ENCODE results near the gene CPEB4. TPM values are rescaled to one million over a fixed set of nuclear protein-coding genes. Genes with fewer than 3 reads are reported as not detected.

The CPEB4 gene
- total and polyA plus RNA-seq, 9 of the 15 experiments (the other 6 are each of a cell fraction or from before 2014, with no cell fraction given), result 7.4 to 21.3 (median 12.4) TPM

DNA sequence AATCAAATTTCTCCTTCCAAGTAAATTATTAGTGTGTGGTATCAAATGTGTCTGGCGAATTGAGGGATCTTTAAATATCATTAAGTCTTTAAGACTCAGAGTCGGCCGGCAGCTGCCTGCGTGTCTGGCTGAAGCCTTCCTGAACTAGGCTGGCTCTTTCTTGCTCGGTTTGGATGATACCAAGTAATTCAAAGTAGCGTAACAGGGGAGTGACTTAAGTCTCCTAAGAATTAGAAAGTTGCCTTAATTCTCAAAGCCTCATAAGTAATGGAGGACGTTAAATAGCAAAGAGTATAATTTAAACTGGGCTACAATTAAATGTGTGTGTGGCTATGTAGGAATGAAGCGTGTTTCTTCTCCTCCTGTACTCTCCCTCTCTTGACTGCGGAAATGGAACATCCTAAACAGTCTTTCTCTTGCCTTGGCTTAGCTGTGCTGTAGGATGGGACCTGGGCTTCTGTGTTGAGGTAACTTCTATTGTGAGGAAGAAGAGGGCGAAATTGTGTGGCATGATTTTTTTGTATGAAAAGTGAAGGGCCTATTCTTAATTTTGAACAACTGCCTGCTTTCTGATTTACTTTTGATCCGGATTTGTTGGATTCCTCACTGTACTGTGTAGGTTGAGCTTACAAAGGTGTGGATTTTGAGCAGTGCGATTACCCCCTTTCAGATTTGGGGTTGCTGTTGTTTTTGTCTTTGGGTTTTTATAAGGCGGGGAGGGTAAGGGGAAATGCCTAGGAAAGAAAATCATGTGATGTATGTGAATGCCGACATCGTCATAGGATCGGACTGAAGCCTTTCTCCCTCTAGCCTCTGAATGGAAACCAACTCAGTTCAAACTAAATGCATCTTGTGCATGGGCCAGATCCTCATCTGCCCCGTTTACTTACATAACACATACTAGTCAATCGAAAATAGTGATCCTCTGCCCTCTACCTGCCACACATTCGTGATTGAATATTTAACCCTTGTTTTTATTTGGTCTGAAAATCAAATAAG, 29.9 kb downstream of the CPEB4 start (continued):
- TF ChIP-seq NCOA2 (IDR thresholded peaks at IDR 0.05; ENCODE audit: partially characterized antibody in 2 of 2), result no peak
- TF ChIP-seq POLR2A (conservative IDR thresholded peaks at IDR 0.05), result peak; percentile 84
- TF ChIP-seq RB1 (IDR thresholded peaks at IDR 0.05; ENCODE audit: low read depth), result peak; percentile 68; the same call in 1 of the 2 replicates
- TF ChIP-seq NR4A1 (CRISPR knock-in tag; IDR thresholded peaks at IDR 0.05), result no peak
- TF ChIP-seq NR4A1 (tag; IDR thresholded peaks at IDR 0.05), result no peak
- no peak for TF ChIP-seq MCM2 (IDR thresholded peaks at IDR 0.05; ENCODE audit: low read depth)
- TF ChIP-seq MYC (IDR thresholded peaks at IDR 0.05; ENCODE audit: low read depth, low read length), result 0 out of 2 replicates have a peak, but pooled peaks have one; percentile 11
- no peak for TF ChIP-seq MYC (CRISPR knock-in tag; IDR thresholded peaks at IDR 0.05; ENCODE audit: borderline replicate concordance, low read depth)
- TF ChIP-seq WHSC1 (IDR thresholded peaks at IDR 0.05; ENCODE audit: low read length), result no peak
- TF ChIP-seq MCM7 (IDR thresholded peaks at IDR 0.05), result 0 out of 4 replicates have a peak, but pooled peaks of 1 of the 2 experiments have one; percentile 28
- no peak for TF ChIP-seq ZNF354B (CRISPR knock-in tag; IDR thresholded peaks at IDR 0.05)
- no peak for TF ChIP-seq IRF2 (CRISPR knock-in tag; IDR thresholded peaks at IDR 0.05)
- TF ChIP-seq, protein P1, sequence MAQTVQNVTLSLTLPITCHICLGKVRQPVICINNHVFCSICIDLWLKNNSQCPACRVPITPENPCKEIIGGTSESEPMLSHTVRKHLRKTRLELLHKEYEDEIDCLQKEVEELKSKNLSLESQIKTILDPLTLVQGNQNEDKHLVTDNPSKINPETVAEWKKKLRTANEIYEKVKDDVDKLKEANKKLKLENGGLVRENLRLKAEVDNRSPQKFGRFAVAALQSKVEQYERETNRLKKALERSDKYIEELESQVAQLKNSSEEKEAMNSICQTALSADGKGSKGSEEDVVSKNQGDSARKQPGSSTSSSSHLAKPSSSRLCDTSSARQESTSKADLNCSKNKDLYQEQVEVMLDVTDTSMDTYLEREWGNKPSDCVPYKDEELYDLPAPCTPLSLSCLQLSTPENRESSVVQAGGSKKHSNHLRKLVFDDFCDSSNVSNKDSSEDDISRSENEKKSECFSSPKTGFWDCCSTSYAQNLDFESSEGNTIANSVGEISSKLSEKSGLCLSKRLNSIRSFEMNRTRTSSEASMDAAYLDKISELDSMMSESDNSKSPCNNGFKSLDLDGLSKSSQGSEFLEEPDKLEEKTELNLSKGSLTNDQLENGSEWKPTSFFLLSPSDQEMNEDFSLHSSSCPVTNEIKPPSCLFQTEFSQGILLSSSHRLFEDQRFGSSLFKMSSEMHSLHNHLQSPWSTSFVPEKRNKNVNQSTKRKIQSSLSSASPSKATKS (CRISPR knock-in tag; IDR thresholded peaks at IDR 0.05), result no peak
- TF ChIP-seq, protein P2, sequence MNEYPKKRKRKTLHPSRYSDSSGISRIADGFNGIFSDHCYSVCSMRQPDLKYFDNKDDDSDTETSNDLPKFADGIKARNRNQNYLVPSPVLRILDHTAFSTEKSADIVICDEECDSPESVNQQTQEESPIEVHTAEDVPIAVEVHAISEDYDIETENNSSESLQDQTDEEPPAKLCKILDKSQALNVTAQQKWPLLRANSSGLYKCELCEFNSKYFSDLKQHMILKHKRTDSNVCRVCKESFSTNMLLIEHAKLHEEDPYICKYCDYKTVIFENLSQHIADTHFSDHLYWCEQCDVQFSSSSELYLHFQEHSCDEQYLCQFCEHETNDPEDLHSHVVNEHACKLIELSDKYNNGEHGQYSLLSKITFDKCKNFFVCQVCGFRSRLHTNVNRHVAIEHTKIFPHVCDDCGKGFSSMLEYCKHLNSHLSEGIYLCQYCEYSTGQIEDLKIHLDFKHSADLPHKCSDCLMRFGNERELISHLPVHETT (CRISPR knock-in tag; conservative IDR thresholded peaks at IDR 0.05 in 1 of 2, IDR thresholded peaks at IDR 0.05 in 1 of 2), result 0 out of 4 replicates have a peak, but pooled peaks of 1 of the 2 experiments have one; percentile 35
- no peak for TF ChIP-seq ZNF644 (tag; IDR thresholded peaks at IDR 0.05; ENCODE audit: low read depth)
- no peak for TF ChIP-seq BCL6 (CRISPR knock-in tag; IDR thresholded peaks at IDR 0.05)
- no peak for TF ChIP-seq ZNF76 (CRISPR knock-in tag; IDR thresholded peaks at IDR 0.05; ENCODE audit: borderline replicate concordance)
- no peak for TF ChIP-seq ZNF785 (CRISPR knock-in tag; IDR thresholded peaks at IDR 0.05)
- 0 out of 2 replicates have a peak, but pooled peaks have one; percentile 17 for TF ChIP-seq GABPB1 (CRISPR knock-in tag; IDR thresholded peaks at IDR 0.05)
- TF ChIP-seq HDAC3 (IDR thresholded peaks at IDR 0.05; ENCODE audit: borderline replicate concordance, partially characterized antibody), result peak; percentile 18
- no peak for TF ChIP-seq DACH1 (IDR thresholded peaks at IDR 0.05; ENCODE audit: partially characterized antibody)
- TF ChIP-seq CC2D1A (IDR thresholded peaks at IDR 0.05), result no peak
- TF ChIP-seq SUPT5H (IDR thresholded peaks at IDR 0.05), result peak; percentile 77
- TF ChIP-seq, protein P3, sequence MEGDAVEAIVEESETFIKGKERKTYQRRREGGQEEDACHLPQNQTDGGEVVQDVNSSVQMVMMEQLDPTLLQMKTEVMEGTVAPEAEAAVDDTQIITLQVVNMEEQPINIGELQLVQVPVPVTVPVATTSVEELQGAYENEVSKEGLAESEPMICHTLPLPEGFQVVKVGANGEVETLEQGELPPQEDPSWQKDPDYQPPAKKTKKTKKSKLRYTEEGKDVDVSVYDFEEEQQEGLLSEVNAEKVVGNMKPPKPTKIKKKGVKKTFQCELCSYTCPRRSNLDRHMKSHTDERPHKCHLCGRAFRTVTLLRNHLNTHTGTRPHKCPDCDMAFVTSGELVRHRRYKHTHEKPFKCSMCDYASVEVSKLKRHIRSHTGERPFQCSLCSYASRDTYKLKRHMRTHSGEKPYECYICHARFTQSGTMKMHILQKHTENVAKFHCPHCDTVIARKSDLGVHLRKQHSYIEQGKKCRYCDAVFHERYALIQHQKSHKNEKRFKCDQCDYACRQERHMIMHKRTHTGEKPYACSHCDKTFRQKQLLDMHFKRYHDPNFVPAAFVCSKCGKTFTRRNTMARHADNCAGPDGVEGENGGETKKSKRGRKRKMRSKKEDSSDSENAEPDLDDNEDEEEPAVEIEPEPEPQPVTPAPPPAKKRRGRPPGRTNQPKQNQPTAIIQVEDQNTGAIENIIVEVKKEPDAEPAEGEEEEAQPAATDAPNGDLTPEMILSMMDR (IDR thresholded peaks at IDR 0.05 in 2 of 3, conservative IDR thresholded peaks at IDR 0.05 in 1 of 3; ENCODE audit: insufficient read depth in 2 of 3, low read depth in 1 of 3, low read length in 3 of 3), result peak in 1 of 3 experiments; percentile 12; a peak in 1 of 6 replicates
